Fibroblast of lung (primary cell): Measurements from ENCODE around the gene NEB.

ENCODE experiments used
- CTCF ChIP-seq, 2 donors: IDR thresholded peaks in 1 of 2; conservative IDR thresholded peaks in 1 of 2; 1 replicate in 1 of 2; 2 replicates in 1 of 2; pipeline ENCODE4 v1.5.1; 2011 to 2012; ENCODE audit warnings: low read length in 2 of 2, control low read depth in 1 of 2, inconsistent platforms in 1 of 2, low read depth in 1 of 2, mild to moderate bottlenecking in 1 of 2
- EZH2 ChIP-seq: IDR thresholded peaks from 2 replicates; pipeline ENCODE4 v1.5.1; 2012; ENCODE audit warnings: low read length, control low read depth, mild to moderate bottlenecking; ENCODE audit errors: missing control alignments

GRCh38 chr2:151438506-151438905 lies 295.8 kb downstream of the NEB start:
- TF ChIP-seq CTCF (conservative IDR thresholded peaks at IDR 0.05 in 1 of 2, IDR thresholded peaks at IDR 0.05 in 1 of 2; ENCODE audit: low read depth in 1 of 2, low read length in 2 of 2) (no peak), EZH2 (no peak)
